Esophagus muscularis mucosa (tissue), 3 donors: ENCODE results near the gene ADAM33.

Experiments used
- POLR2A ChIP-seq: fragments of 450-650 bp; IDR thresholded peaks from one replicate; pipeline ENCODE4 v1.6.1; 2017; ENCODE audit warnings: antibody characterized with exemption, moderate library complexity, mild to moderate bottlenecking, low read depth
- POLR2AphosphoS5 ChIP-seq, 2 donors: sonication (generic); formaldehyde crosslinking; IDR thresholded peaks; one replicate each; pipeline ENCODE4 v1.6.1; 2017; ENCODE audit warnings: antibody characterized with exemption in 2 of 2
- TF ChIP-seq, protein P1 (sequence below), 3 experiments: fragments of 200-600 bp in 2 of 3; fragments of 450-650 bp in 1 of 3; sonication (generic) in 2 of 3; IDR thresholded peaks; one replicate each; pipeline ENCODE4 v1.5.1; 2017 to 2019; ENCODE audit warnings: antibody characterized with exemption in 3 of 3, mild to moderate bottlenecking in 2 of 3, moderate library complexity in 1 of 3

DNA sequence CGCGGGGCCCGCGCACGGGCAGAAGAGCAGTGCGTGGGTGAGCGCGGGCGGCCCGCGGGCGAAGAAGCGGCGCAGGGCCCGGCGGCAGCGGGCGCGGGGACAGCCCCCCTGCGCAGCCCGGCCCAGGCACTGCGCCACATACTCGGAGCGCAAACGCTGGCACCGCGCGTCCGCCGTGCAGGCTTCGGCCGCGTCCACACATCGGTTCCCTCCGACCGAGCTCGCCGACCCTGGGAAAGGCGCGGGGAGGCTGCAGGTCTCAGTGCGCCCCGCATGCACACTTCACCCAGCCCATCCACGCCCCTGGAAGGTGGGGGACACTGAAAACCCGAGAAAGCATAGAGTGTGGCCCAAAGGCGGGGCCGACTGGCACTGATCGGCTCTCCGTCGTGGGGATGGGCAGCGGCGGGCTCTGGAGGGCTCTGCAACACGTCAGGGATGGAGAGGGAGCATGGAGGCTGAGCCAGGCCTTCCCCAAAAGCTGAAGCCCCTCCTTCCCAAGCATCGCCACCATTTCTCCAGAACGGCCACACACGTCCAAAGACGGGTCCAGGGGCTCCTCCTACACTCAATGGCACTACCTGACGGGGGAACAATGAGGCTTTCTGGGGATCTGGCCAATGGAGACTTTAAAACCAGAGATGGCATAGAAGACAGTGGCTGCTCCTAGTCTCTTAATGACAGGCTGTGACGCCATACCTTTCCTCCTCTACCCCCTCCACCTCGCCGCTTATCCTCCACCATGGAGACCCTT, 20.6 kb downstream of the ADAM33 start:
- no peak for TF ChIP-seq POLR2AphosphoS5 (IDR thresholded peaks at IDR 0.05)
- TF ChIP-seq, protein P1, sequence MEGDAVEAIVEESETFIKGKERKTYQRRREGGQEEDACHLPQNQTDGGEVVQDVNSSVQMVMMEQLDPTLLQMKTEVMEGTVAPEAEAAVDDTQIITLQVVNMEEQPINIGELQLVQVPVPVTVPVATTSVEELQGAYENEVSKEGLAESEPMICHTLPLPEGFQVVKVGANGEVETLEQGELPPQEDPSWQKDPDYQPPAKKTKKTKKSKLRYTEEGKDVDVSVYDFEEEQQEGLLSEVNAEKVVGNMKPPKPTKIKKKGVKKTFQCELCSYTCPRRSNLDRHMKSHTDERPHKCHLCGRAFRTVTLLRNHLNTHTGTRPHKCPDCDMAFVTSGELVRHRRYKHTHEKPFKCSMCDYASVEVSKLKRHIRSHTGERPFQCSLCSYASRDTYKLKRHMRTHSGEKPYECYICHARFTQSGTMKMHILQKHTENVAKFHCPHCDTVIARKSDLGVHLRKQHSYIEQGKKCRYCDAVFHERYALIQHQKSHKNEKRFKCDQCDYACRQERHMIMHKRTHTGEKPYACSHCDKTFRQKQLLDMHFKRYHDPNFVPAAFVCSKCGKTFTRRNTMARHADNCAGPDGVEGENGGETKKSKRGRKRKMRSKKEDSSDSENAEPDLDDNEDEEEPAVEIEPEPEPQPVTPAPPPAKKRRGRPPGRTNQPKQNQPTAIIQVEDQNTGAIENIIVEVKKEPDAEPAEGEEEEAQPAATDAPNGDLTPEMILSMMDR (IDR thresholded peaks at IDR 0.05): no peak
- no peak for TF ChIP-seq POLR2A
